CD8-positive, alpha-beta memory T cell (primary cell): ENCODE results near the gene LPIN3. TPM values are rescaled to one million over a fixed set of nuclear protein-coding genes. Genes with fewer than 3 reads are reported as not detected.

Experiments
- CTCF ChIA-PET: fragments of 350-600 bp; sonication (Branson Sonifier 250); formaldehyde crosslinking; loops from one replicate; lab custom pipeline; 2021; ENCODE audit warnings: antibody characterized with exemption; lab: Charles Lee
- POLR2A ChIA-PET: fragments of 350-600 bp; sonication (Branson Sonifier 250); formaldehyde crosslinking; loops from one replicate; lab custom pipeline; 2021; ENCODE audit warnings: antibody characterized with exemption; lab: Charles Lee
- DNase-seq, 5 donors: peaks; one replicate each; pipeline versions ENCODE4 v3.0.0 to v3.0.0-alpha.2; 2020 to 2022; ENCODE audit warnings: mixed read lengths in 1 of 5
- H3K27ac ChIP-seq: one replicate; pipeline ENCODE4 v1.7.0; 2013; ENCODE audit warnings: low read depth, mild to moderate bottlenecking, low read length, moderate library complexity
- H3K27me3 ChIP-seq: 2 replicates; pipeline ENCODE4 v1.7.0; 2013; ENCODE audit warnings: low read length, mild to moderate bottlenecking; ENCODE audit not compliant: insufficient read depth, poor library complexity, severe bottlenecking
- H3K36me3 ChIP-seq: 2 replicates; pipeline ENCODE4 v1.7.0; 2013; ENCODE audit warnings: mild to moderate bottlenecking, low read length, moderate library complexity; ENCODE audit not compliant: insufficient read depth
- H3K4me1 ChIP-seq: 2 replicates; pipeline ENCODE4 v1.7.0; 2013; ENCODE audit warnings: mild to moderate bottlenecking, low read length, moderate library complexity; ENCODE audit not compliant: insufficient read depth
- H3K4me3 ChIP-seq: 2 replicates; pipeline ENCODE4 v1.7.0; 2013; ENCODE audit warnings: mild to moderate bottlenecking, low read length
- H3K9me3 ChIP-seq: 2 replicates; pipeline ENCODE4 v1.7.0; 2013; ENCODE audit warnings: mild to moderate bottlenecking, low read length
- H3K27ac Mint-ChIP-seq, 8 donors: one replicate each; pipeline ENCODE4 v1.8.0; 2020 to 2021; ENCODE audit warnings: mixed read lengths in 8 of 8, mild to moderate bottlenecking in 6 of 8, inconsistent platforms in 3 of 8, moderate library complexity in 3 of 8
- H3K27me3 Mint-ChIP-seq, 2 donors: one replicate each; pipeline ENCODE4 v1.8.0; 2020 to 2021; ENCODE audit warnings: mixed read lengths in 2 of 2, mild to moderate bottlenecking in 1 of 2, moderate library complexity in 1 of 2
- H3K36me3 Mint-ChIP-seq, 3 donors: one replicate each; pipeline ENCODE4 v1.8.0; 2020 to 2021; ENCODE audit warnings: mixed read lengths in 3 of 3, inconsistent platforms in 1 of 3, mild to moderate bottlenecking in 1 of 3
- H3K4me1 Mint-ChIP-seq, 3 donors: one replicate each; pipeline ENCODE4 v1.8.0; 2020 to 2021; ENCODE audit warnings: mixed read lengths in 3 of 3, inconsistent platforms in 1 of 3, mild to moderate bottlenecking in 1 of 3
- H3K4me3 Mint-ChIP-seq, 7 donors: one replicate each; pipeline ENCODE4 v1.8.0; 2020 to 2021; ENCODE audit warnings: mixed read lengths in 7 of 7, mild to moderate bottlenecking in 6 of 7, moderate library complexity in 4 of 7, inconsistent platforms in 2 of 7
- H3K9me3 Mint-ChIP-seq, 5 donors: one replicate each; pipeline ENCODE4 v1.8.0; 2020 to 2022; ENCODE audit warnings: mixed read lengths in 5 of 5, mild to moderate bottlenecking in 3 of 5, moderate library complexity in 2 of 5, inconsistent platforms in 1 of 5
- polyA plus RNA-seq: library from polyadenylated mRNA; unstranded; fragments of 300-500 nt; fragmentation: Illumina TruSeq; gene quantifications from one replicate; pipeline ENCODE4 v1.2.3, GENCODE V29; 2021
- total RNA-seq, 2 experiments: library from RNA; stranded (reverse); gene quantifications; one replicate each; pipeline ENCODE4 v1.2.3, GENCODE V29; 2021

The LPIN3 gene
- total and polyA plus RNA-seq, 3 experiments from 2014 or later: 0.46 to 0.53 TPM; not detected in 1

- H3K27me3 ChIP-seq: no peaks in the 10 kb centered on the region
- CTCF ChIA-PET: no interaction called here
Observed at GRCh38 chr20:41373931-41374920, 33.6 kb downstream of the LPIN3 start.

GRCh38 chr20:41375846-41376245 lies 35.2 kb downstream of the LPIN3 start:
- no peaks in the 10 kb centered on the region for H3K4me1 ChIP-seq
- no peak overlapping the region for H3K4me3 Mint-ChIP-seq
- H3K9me3 Mint-ChIP-seq: peaks cover 0 to 6% (median 5%) of the 10 kb centered on the region in 5 donors
- no peaks in the 10 kb centered on the region for H3K9me3 ChIP-seq
- H3K4me3 ChIP-seq: no peak overlapping the region
- peaks cover 0 to 6% (median 0%) of the 10 kb centered on the region in 3 donors for H3K36me3 Mint-ChIP-seq
- H3K27me3 ChIP-seq: no peaks in the 10 kb centered on the region
- H3K36me3 ChIP-seq: no peaks in the 10 kb centered on the region
- H3K4me1 Mint-ChIP-seq: peaks cover 0 to 5% (median 0%) of the 10 kb centered on the region in 3 donors
- CTCF ChIA-PET: no interaction called here
- POLR2A ChIA-PET: no interaction called here
- peak overlapping the region in 1 of 8 donors; percentile 92 for H3K27ac Mint-ChIP-seq
- no peak overlapping the region for H3K27ac ChIP-seq
- peaks cover 30 to 72% of the 10 kb centered on the region in 2 donors for H3K27me3 Mint-ChIP-seq
- DNase-seq: no peak

More at GRCh38 chr20:41373931-41374920, 33.6 kb downstream of the LPIN3 start:
- Mint-ChIP-seq H3K36me3 (peaks cover 0 to 6% (median 0%) of the 10 kb centered on the region in 3 donors), H3K27me3 (peaks cover 29 to 69% of the 10 kb centered on the region in 2 donors), H3K4me1 (no peaks in the 10 kb centered on the region), H3K4me3 (no peak overlapping the region), H3K27ac (no peak overlapping the region), H3K9me3 (peaks cover 0 to 6% (median 5%) of the 10 kb centered on the region in 5 donors)
- no peaks in the 10 kb centered on the region for H3K36me3 ChIP-seq
- H3K9me3 ChIP-seq: no peaks in the 10 kb centered on the region
- DNase-seq: no peak
- POLR2A ChIA-PET: no interaction called here
- H3K27ac ChIP-seq: no peak overlapping the region
- no peaks in the 10 kb centered on the region for H3K4me1 ChIP-seq
- no peak overlapping the region for H3K4me3 ChIP-seq

DNA sequence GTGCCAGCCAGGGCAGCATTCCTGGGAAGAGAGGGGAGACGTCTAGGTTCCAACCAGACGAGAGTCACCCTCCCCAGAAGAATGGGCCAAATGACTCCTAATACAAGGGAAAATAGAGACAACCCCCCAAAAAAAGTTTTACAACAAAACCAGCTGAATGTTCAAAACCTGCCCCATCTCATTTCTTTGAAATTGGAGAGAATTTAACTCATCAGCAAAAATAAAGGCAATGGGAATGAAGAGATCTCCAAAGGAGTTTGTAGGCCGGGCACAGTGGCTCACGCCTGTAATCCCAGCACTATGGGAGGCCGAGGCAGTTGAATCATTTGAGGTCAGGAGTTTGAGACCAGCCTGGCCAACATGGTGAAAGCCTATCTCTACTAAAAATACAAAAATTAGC lies 35.7 kb downstream of the LPIN3 start:
- CTCF ChIA-PET: no interaction called here
- H3K9me3 Mint-ChIP-seq: peaks cover 0 to 5% (median 1%) of the 10 kb centered on the region in 5 donors
- H3K27me3 ChIP-seq: no peaks in the 10 kb centered on the region
- peaks cover 0 to under 1% (median 0%) of the 10 kb centered on the region in 3 donors for H3K36me3 Mint-ChIP-seq
- POLR2A ChIA-PET: no interaction called here
- no peaks in the 10 kb centered on the region for H3K9me3 ChIP-seq
- H3K27me3 Mint-ChIP-seq: peaks cover 28 to 71% of the 10 kb centered on the region in 2 donors
- H3K4me1 Mint-ChIP-seq: peaks cover 0 to 5% (median 0%) of the 10 kb centered on the region in 3 donors
- no peak for DNase-seq
- no peak overlapping the region for H3K4me3 ChIP-seq
- H3K27ac ChIP-seq: no peak overlapping the region
- no peak overlapping the region for H3K27ac Mint-ChIP-seq
- no peak overlapping the region for H3K4me3 Mint-ChIP-seq
- no peaks in the 10 kb centered on the region for H3K36me3 ChIP-seq
- no peaks in the 10 kb centered on the region for H3K4me1 ChIP-seq

DNA sequence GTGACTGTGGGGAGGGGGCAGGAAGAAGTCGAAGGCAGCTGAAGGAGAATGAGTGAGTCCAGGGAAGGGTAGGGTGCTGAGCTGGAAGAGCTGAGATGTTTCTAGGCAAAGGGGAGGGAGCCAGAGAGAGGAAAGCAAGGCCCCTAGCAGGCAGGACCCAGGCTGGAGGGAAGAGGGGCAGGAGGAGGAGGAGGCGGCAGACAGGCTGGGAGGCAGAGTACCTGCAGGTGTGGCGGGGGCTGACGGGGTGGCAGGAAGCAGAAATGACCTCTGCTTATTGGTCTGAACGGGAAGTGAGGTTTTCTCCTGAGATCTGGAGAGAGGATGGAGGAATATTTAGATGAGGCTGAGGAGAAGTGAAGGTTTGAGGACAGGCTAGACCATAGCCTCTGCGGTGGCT lies 36.7 kb downstream of the LPIN3 start:
- Histone ChIP-seq H3K27me3 (no peaks in the 10 kb centered on the region), H3K4me1 (no peaks in the 10 kb centered on the region), H3K4me3 (no peak overlapping the region), H3K9me3 (no peaks in the 10 kb centered on the region), H3K36me3 (no peaks in the 10 kb centered on the region), H3K27ac (no peak overlapping the region)
- POLR2A ChIA-PET: no interaction called here
- peak overlapping the region in 1 of 8 donors; percentile 91 for H3K27ac Mint-ChIP-seq
- no peak overlapping the region for H3K4me3 Mint-ChIP-seq
- H3K4me1 Mint-ChIP-seq: peaks cover 0 to 5% (median 0%) of the 10 kb centered on the region in 3 donors
- peaks cover 0 to 5% (median 0%) of the 10 kb centered on the region in 5 donors for H3K9me3 Mint-ChIP-seq
- H3K27me3 Mint-ChIP-seq: peaks cover 32 to 71% of the 10 kb centered on the region in 2 donors
- CTCF ChIA-PET: no interaction called here
- no peaks in the 10 kb centered on the region for H3K36me3 Mint-ChIP-seq
- DNase-seq: no peak

GRCh38 chr20:41379551-41379950 lies 38.9 kb downstream of the LPIN3 start:
- no peaks in the 10 kb centered on the region for H3K9me3 ChIP-seq
- H3K9me3 Mint-ChIP-seq: no peaks in the 10 kb centered on the region
- POLR2A ChIA-PET: no interaction called here

DNA sequence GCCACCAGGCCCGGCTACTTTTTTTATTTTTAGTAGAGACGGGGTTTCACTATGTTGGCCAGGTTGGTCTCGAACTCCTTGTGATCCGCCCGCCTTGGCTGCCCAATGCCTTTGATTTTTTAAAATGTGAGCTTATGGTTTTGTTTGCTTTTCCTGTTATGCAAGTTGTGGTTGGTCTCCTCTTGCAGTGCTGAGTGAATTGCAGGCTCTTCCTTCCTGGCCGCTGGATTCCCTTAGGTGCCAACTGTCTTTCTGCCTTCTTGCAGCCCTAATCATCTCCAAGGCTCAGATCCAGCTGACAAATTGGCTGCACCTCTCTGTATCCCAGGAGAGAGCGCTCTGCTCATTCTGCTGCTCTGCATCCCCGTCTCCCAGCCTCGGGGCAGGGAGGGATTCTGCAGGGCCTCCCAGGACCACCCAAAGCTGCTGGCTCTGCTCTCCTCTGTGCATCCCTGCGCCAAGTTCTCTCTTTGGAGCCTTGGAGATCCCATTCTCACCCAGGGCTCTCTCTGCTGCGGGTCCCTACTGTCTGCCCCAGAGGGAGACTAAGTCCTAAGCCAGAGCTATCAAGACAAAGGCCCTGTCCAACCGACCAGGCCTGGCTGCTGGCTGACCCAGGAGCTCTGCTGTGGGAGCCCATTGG lies 40.1 kb downstream of the LPIN3 start:
- no peak overlapping the region for H3K27ac Mint-ChIP-seq
- peaks cover 23 to 67% of the 10 kb centered on the region in 2 donors for H3K27me3 Mint-ChIP-seq
- Histone ChIP-seq H3K4me1 (no peaks in the 10 kb centered on the region), H3K27ac (no peak overlapping the region), H3K27me3 (no peaks in the 10 kb centered on the region), H3K4me3 (no peak overlapping the region), H3K9me3 (no peaks in the 10 kb centered on the region), H3K36me3 (no peaks in the 10 kb centered on the region)
- no peaks in the 10 kb centered on the region for H3K9me3 Mint-ChIP-seq
- POLR2A ChIA-PET: no interaction called here
- H3K36me3 Mint-ChIP-seq: peaks cover 0 to 2% (median 0%) of the 10 kb centered on the region in 3 donors
- H3K4me1 Mint-ChIP-seq: peaks cover 0 to 5% (median 0%) of the 10 kb centered on the region in 3 donors
- CTCF ChIA-PET: interaction anchor here (0.7 kb wide), 1 partner anchor 40 kb away, joined by 3 read pairs; the partner anchor contains the start of gene LPIN3
- DNase-seq: no peak
- no peak overlapping the region for H3K4me3 Mint-ChIP-seq

More at GRCh38 chr20:41379551-41379950, 38.9 kb downstream of the LPIN3 start:
- no peaks in the 10 kb centered on the region for H3K4me1 ChIP-seq
- Mint-ChIP-seq H3K36me3 (peaks cover 0 to 2% (median 0%) of the 10 kb centered on the region in 3 donors), H3K27ac (peak overlapping the region in 1 of 8 donors; percentile 54), H3K4me1 (peaks cover 0 to 5% (median 0%) of the 10 kb centered on the region in 3 donors), H3K27me3 (peaks cover 27 to 68% of the 10 kb centered on the region in 2 donors), H3K4me3 (no peak overlapping the region)
- no peaks in the 10 kb centered on the region for H3K36me3 ChIP-seq
- DNase-seq: no peak
- H3K27ac ChIP-seq: no peak overlapping the region
- no peaks in the 10 kb centered on the region for H3K27me3 ChIP-seq
- CTCF ChIA-PET: no interaction called here
- no peak overlapping the region for H3K4me3 ChIP-seq

DNA sequence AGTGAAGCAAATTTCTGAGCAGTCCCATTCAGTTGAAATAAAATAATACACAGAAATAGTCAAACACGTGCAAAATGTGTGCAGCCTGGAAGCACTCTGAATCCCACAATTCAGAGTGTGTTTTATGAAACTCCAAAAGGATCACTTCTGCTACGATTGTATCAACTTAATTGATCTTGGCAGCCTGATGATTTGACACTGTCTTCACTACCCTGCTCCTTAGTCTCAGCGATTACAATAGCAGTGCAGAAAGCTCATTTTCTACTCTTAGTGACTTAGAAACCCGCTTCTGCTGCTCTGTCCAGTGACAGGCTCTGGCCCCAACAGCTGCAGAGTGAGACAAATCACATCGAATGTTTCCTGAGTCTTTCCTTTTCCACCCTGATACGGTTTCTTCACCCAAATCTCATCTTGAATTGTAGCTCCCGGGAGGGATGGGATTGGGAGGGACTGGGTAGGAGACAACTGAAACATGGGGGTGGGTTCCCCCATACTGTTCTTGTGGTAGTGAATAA lies 42.2 kb downstream of the LPIN3 start:
- Mint-ChIP-seq H3K27ac (no peak overlapping the region), H3K4me3 (no peak overlapping the region), H3K9me3 (no peaks in the 10 kb centered on the region), H3K36me3 (peaks cover 0 to 2% (median 0%) of the 10 kb centered on the region in 3 donors), H3K4me1 (peaks cover 0 to 5% (median 0%) of the 10 kb centered on the region in 3 donors), H3K27me3 (peaks cover 17 to 52% of the 10 kb centered on the region in 2 donors)
- CTCF ChIA-PET: no interaction called here
- H3K36me3 ChIP-seq: no peaks in the 10 kb centered on the region
- POLR2A ChIA-PET: no interaction called here
- no peak for DNase-seq
- no peaks in the 10 kb centered on the region for H3K4me1 ChIP-seq
- H3K27me3 ChIP-seq: no peaks in the 10 kb centered on the region
- H3K27ac ChIP-seq: no peak overlapping the region
- H3K9me3 ChIP-seq: no peaks in the 10 kb centered on the region
- no peak overlapping the region for H3K4me3 ChIP-seq
